ENCODE data around the gene PSMA6. TPM values are rescaled to one million over a fixed set of nuclear protein-coding genes. Genes with fewer than 3 reads are reported as not detected.

Gene PSMA6
- polyA plus RNA-seq, 1 donor (not counting 4 experiments of a cell fraction or from before 2014, with no cell fraction given), result 326 TPM

DNA sequence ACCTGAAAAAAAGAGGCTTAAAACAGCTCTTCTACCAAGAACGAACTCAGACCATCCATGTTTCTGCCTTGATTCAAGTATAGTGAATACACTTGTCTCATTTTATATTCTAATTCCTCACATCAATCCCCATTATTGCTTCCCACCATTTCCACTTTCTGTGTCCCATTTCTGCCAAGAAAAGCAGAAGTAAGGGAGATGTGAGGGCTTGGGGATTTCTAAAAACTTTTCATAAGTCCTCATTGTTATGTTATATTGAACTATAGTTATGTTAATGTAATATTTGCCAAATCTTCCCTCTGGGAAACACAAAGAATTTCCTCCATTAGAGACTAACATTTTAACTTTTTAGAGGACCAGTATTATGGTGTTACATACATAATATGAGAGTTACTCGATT is 48.2 kb upstream of the PSMA6 start:
- TF ChIP-seq, protein P1, sequence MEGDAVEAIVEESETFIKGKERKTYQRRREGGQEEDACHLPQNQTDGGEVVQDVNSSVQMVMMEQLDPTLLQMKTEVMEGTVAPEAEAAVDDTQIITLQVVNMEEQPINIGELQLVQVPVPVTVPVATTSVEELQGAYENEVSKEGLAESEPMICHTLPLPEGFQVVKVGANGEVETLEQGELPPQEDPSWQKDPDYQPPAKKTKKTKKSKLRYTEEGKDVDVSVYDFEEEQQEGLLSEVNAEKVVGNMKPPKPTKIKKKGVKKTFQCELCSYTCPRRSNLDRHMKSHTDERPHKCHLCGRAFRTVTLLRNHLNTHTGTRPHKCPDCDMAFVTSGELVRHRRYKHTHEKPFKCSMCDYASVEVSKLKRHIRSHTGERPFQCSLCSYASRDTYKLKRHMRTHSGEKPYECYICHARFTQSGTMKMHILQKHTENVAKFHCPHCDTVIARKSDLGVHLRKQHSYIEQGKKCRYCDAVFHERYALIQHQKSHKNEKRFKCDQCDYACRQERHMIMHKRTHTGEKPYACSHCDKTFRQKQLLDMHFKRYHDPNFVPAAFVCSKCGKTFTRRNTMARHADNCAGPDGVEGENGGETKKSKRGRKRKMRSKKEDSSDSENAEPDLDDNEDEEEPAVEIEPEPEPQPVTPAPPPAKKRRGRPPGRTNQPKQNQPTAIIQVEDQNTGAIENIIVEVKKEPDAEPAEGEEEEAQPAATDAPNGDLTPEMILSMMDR (optimal IDR thresholded peaks at IDR 0.05 in 1 of 3, IDR thresholded peaks at IDR 0.05 in 1 of 3, conservative IDR thresholded peaks at IDR 0.05 in 1 of 3; ENCODE audit: extremely low read depth in 1 of 3, insufficient read depth in 2 of 3, low read length in 3 of 3), result no peak
- no peak for TF ChIP-seq EZH2 (IDR thresholded peaks at IDR 0.05; ENCODE audit: low read length)
- H2AFZ ChIP-seq (ENCODE audit: control insufficient read depth, low read length), result no peak overlapping the region
- no peak overlapping the region for H3K4me3 ChIP-seq (ENCODE audit: control insufficient read depth in 2 of 3, extremely low read depth in 1 of 3, insufficient read depth in 2 of 3, low read depth in 1 of 3, low read length in 3 of 3)
- no peaks in the 10 kb centered on the region for H3K4me1 ChIP-seq (ENCODE audit: control insufficient read depth, extremely low read depth, insufficient read depth, low read length)
- H3K27me3 ChIP-seq (ENCODE audit: control insufficient read depth, extremely low read depth, insufficient read depth, low read length), result no peaks in the 10 kb centered on the region
- peaks cover 0 to 4% of the 10 kb centered on the region in 2 experiments for H3K36me3 ChIP-seq (ENCODE audit: control insufficient read depth in 2 of 2, extremely low read depth in 1 of 2, insufficient read depth in 2 of 2, low read length in 2 of 2)
- no peaks in the 10 kb centered on the region for H3K9me1 ChIP-seq (ENCODE audit: control insufficient read depth, extremely low read depth, insufficient read depth, low read length)
- FAIRE-seq (no peak), DNase-seq (ENCODE audit: low read depth, low spot score) (no peak)
- no peak overlapping the region for H3K4me2 ChIP-seq (ENCODE audit: control insufficient read depth, extremely low read depth, insufficient read depth, low read depth, low read length)
- H3K9ac ChIP-seq (ENCODE audit: control insufficient read depth, extremely low read depth, insufficient read depth, low read length), result no peak overlapping the region
- H3K27ac ChIP-seq (ENCODE audit: control insufficient read depth, insufficient read depth, low read length), result no peak overlapping the region
- H4K20me1 ChIP-seq (ENCODE audit: control insufficient read depth, extremely low read depth, insufficient read depth, low read length), result no peaks in the 10 kb centered on the region
- dilution Hi-C loops (cut with MboI; ENCODE audit: extremely low pct_ligation_motif_present, low sequenced_read_pairs), result no loop called here
- no peaks in the 10 kb centered on the region for H3K79me2 ChIP-seq (ENCODE audit: control insufficient read depth, insufficient read depth, low read length)
- no peaks in the 10 kb centered on the region for H3K9me3 ChIP-seq (ENCODE audit: control insufficient read depth, low read depth, low read length)

DNA sequence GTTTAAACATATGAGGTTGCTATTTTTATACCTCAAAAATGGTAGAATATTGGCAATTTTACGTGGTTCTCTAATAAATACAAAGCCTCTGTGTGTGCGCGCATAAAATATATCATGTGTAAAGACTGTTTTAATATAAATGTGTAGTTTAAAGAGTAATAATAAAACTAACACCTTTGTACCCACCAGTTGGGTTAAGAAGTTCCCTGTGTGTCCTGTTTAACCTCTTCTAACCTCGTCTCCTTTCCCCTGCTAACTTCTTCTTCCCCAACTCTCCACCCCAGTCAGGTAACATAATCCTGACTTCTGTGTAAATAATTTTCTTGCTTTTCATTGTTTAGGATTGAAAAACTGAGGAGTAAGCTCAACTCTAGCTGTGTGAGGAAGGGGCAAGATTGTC is 47.6 kb upstream of the PSMA6 start:
- Histone ChIP-seq H3K27me3 (ENCODE audit: control insufficient read depth, extremely low read depth, insufficient read depth, low read length) (no peaks in the 10 kb centered on the region), H3K9ac (ENCODE audit: control insufficient read depth, extremely low read depth, insufficient read depth, low read length) (no peak overlapping the region), H3K27ac (ENCODE audit: control insufficient read depth, insufficient read depth, low read length) (no peak overlapping the region), H2AFZ (ENCODE audit: control insufficient read depth, low read length) (no peak overlapping the region), H3K4me1 (ENCODE audit: control insufficient read depth, extremely low read depth, insufficient read depth, low read length) (no peaks in the 10 kb centered on the region), H3K4me2 (ENCODE audit: control insufficient read depth, extremely low read depth, insufficient read depth, low read depth, low read length) (no peak overlapping the region), H3K9me1 (ENCODE audit: control insufficient read depth, extremely low read depth, insufficient read depth, low read length) (no peaks in the 10 kb centered on the region), H3K36me3 (ENCODE audit: control insufficient read depth in 2 of 2, extremely low read depth in 1 of 2, insufficient read depth in 2 of 2, low read length in 2 of 2) (peaks cover 0 to 4% of the 10 kb centered on the region in 2 experiments), H3K79me2 (ENCODE audit: control insufficient read depth, insufficient read depth, low read length) (no peaks in the 10 kb centered on the region), H3K9me3 (ENCODE audit: control insufficient read depth, low read depth, low read length) (no peaks in the 10 kb centered on the region), H4K20me1 (ENCODE audit: control insufficient read depth, extremely low read depth, insufficient read depth, low read length) (no peaks in the 10 kb centered on the region), H3K4me3 (ENCODE audit: control insufficient read depth in 2 of 3, extremely low read depth in 1 of 3, insufficient read depth in 2 of 3, low read depth in 1 of 3, low read length in 3 of 3) (no peak overlapping the region)
- dilution Hi-C loops (cut with MboI; ENCODE audit: extremely low pct_ligation_motif_present, low sequenced_read_pairs), result no loop called here
- no peak for DNase-seq (ENCODE audit: low read depth, low spot score)
- no peak for FAIRE-seq
- no peak for TF ChIP-seq EZH2 (IDR thresholded peaks at IDR 0.05; ENCODE audit: low read length)
- TF ChIP-seq, protein P1 (optimal IDR thresholded peaks at IDR 0.05 in 1 of 3, IDR thresholded peaks at IDR 0.05 in 1 of 3, conservative IDR thresholded peaks at IDR 0.05 in 1 of 3; ENCODE audit: extremely low read depth in 1 of 3, insufficient read depth in 2 of 3, low read length in 3 of 3), result no peak
